Neutrophil (primary cell): ENCODE data around the gene C19orf25.

Experiments used
- H3K27ac ChIP-seq: fragments of 200-600 bp; sonication (generic); 2 replicates; pipeline ENCODE4 v1.5.1; 2016; ENCODE audit warnings: mild to moderate bottlenecking, moderate library complexity
- H3K27me3 ChIP-seq: fragments of 200-600 bp; sonication (generic); 2 replicates; pipeline ENCODE4 v1.6.0; 2016; ENCODE audit warnings: mild to moderate bottlenecking
- H3K36me3 ChIP-seq: fragments of 200-600 bp; sonication (generic); 2 replicates; pipeline ENCODE4 v1.5.1; 2017
- H3K4me1 ChIP-seq, 2 experiments: fragments of 200-600 bp in 1 of 2; sonication (generic) in 1 of 2; 1 replicate in 1 of 2; 2 replicates in 1 of 2; pipeline versions ENCODE4 v1.5.1 to v1.6.1; 2013 to 2016; ENCODE audit warnings: low read depth in 1 of 2, low read length in 1 of 2, mild to moderate bottlenecking in 1 of 2, moderate library complexity in 1 of 2; ENCODE audit not compliant: control insufficient read depth in 1 of 2, insufficient read depth in 1 of 2
- H3K4me3 ChIP-seq, 2 experiments: fragments of 200-600 bp in 1 of 2; sonication (generic) in 1 of 2; 1 replicate in 1 of 2; 2 replicates in 1 of 2; pipeline ENCODE4 v1.5.1; 2013 to 2016; ENCODE audit warnings: low read depth in 1 of 2, low read length in 1 of 2, mild to moderate bottlenecking in 1 of 2, moderate library complexity in 1 of 2
- H3K9me3 ChIP-seq: fragments of 200-600 bp; sonication (generic); 2 replicates; pipeline ENCODE4 v1.5.1; 2016
- TF ChIP-seq, protein P1 (sequence below): fragments of 200-600 bp; sonication (generic); IDR thresholded peaks from 2 replicates; pipeline ENCODE4 v1.5.1; 2016; ENCODE audit warnings: antibody characterized with exemption

The C19orf25 gene

GRCh38 chr19:1431759-1432506 lies 47.1 kb downstream of the C19orf25 start:
- TF ChIP-seq, protein P1, sequence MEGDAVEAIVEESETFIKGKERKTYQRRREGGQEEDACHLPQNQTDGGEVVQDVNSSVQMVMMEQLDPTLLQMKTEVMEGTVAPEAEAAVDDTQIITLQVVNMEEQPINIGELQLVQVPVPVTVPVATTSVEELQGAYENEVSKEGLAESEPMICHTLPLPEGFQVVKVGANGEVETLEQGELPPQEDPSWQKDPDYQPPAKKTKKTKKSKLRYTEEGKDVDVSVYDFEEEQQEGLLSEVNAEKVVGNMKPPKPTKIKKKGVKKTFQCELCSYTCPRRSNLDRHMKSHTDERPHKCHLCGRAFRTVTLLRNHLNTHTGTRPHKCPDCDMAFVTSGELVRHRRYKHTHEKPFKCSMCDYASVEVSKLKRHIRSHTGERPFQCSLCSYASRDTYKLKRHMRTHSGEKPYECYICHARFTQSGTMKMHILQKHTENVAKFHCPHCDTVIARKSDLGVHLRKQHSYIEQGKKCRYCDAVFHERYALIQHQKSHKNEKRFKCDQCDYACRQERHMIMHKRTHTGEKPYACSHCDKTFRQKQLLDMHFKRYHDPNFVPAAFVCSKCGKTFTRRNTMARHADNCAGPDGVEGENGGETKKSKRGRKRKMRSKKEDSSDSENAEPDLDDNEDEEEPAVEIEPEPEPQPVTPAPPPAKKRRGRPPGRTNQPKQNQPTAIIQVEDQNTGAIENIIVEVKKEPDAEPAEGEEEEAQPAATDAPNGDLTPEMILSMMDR, result no peak
- Histone ChIP-seq H3K4me1 (no peaks in the 10 kb centered on the region), H3K27ac (no peak overlapping the region), H3K27me3 (no peaks in the 10 kb centered on the region), H3K4me3 (no peak overlapping the region), H3K36me3 (peaks cover 73% of the 10 kb centered on the region), H3K9me3 (no peaks in the 10 kb centered on the region)

- H3K27me3 ChIP-seq, result no peaks in the 10 kb centered on the region
- H3K36me3 ChIP-seq, result peaks cover 87% of the 10 kb centered on the region
- no peak overlapping the region for H3K4me3 ChIP-seq
- no peak overlapping the region for H3K27ac ChIP-seq
- H3K4me1 ChIP-seq, result peaks cover 0 to under 1% of the 10 kb centered on the region in 2 experiments
- H3K9me3 ChIP-seq, result no peaks in the 10 kb centered on the region
- TF ChIP-seq, protein P1, result no peak
These were observed 48.8 kb downstream of the C19orf25 start for GRCh38 chr19:1430246-1430645.

DNA sequence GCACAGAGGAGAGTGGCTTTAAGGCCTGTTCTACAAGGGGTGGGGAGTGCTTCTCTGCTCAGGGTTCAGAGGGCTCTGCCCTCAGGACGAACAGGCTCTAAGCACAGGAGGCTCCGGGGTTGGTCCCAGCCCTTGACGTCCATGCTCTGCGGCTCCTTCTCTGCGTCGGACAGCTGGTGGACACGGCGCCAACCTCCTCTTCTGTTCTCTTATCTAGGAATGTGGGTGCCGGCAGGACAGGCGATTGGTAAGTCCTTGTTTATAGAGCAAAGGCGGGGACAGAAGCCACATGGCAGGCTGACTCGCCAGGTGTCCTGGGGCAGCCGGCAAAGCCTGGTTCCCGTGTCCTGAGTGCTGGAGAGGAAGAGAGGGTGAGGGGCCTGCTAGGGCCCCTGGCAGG lies 49.3 kb downstream of the C19orf25 start:
- Histone ChIP-seq H3K4me1 (peaks cover 0 to 5% of the 10 kb centered on the region in 2 experiments), H3K36me3 (peaks cover 87% of the 10 kb centered on the region), H3K9me3 (no peaks in the 10 kb centered on the region), H3K27ac (no peak overlapping the region), H3K4me3 (no peak overlapping the region), H3K27me3 (no peaks in the 10 kb centered on the region)
- TF ChIP-seq, protein P1, result no peak

- TF ChIP-seq, protein P1, result no peak
- Histone ChIP-seq H3K27ac (no peak overlapping the region), H3K36me3 (peaks cover 85% of the 10 kb centered on the region), H3K4me1 (peaks cover 0 to 11% of the 10 kb centered on the region in 2 experiments), H3K9me3 (no peaks in the 10 kb centered on the region), H3K4me3 (no peak overlapping the region), H3K27me3 (no peaks in the 10 kb centered on the region)
These were observed 50.1 kb downstream of the C19orf25 start for GRCh38 chr19:1428738-1429391.

DNA sequence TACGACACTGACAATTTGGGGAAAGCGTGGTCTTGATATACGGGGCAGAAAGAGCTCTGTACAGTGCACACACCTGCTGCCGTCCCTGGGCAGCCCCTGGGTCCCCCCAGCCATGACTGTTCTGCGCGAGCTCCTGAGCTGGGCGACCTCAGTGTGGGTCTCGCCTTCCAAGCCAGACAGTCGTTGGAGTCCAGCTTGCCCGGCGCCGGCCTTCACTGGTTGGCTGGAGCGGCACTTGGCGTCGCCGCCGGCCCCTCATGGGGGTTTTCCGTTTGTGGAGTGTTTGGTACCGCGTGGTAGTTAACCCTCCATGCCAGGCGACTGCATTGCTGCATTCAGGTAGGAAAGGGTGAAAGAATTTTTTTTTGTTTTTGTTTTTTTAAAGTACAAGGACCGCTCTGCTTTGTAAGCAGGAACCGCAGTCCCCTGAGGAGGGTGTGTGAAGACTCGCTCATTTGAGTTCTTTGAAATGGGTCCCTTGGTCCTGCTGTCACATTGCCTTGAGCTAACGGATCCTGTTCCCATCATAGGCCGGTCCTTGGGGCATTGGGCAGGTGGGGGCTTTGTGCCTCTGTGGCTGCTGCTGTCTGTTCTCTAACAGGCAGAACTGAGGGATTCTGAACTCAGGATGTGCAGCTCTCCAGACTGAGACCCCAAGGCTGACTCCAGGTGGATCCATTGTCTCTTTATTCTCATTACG lies 51.6 kb downstream of the C19orf25 start:
- H3K36me3 ChIP-seq, result peaks cover 81% of the 10 kb centered on the region
- H3K27ac ChIP-seq, result no peak overlapping the region
- H3K4me1 ChIP-seq, result peaks cover 9 to 19% of the 10 kb centered on the region in 2 experiments
- no peaks in the 10 kb centered on the region for H3K9me3 ChIP-seq
- TF ChIP-seq, protein P1, result no peak
- no peaks in the 10 kb centered on the region for H3K27me3 ChIP-seq
- no peak overlapping the region for H3K4me3 ChIP-seq
